ENCODE results near the gene CLDN20. TPM values are rescaled to one million over a fixed set of nuclear protein-coding genes. Genes with fewer than 3 reads are reported as not detected.

CLDN20 gene
- total and polyA plus RNA-seq, 2 of the 8 experiments (the other 6 are each of a cell fraction or from before 2014, with no cell fraction given) = not detected

DNA sequence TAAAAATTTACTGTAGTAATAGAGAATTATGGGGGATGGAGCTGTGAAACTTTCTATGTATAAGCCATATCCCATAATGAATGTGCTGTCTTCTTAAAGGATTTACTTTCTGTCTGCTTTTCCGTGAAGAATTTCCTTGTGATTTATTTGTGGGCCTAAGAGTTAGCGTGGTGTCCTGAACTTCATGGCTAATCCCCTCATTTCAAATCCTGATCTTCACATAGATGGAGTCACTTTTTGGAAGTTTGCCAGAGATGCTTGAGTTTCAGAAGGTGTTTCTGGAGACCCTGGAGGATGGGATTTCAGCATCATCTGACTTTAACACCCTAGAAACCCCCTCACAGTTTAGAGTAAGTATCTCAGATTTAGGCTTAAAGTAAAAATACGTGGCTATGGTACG, 19.4 kb upstream of the CLDN20 start (continued):
- TF ChIP-seq, protein P1, sequence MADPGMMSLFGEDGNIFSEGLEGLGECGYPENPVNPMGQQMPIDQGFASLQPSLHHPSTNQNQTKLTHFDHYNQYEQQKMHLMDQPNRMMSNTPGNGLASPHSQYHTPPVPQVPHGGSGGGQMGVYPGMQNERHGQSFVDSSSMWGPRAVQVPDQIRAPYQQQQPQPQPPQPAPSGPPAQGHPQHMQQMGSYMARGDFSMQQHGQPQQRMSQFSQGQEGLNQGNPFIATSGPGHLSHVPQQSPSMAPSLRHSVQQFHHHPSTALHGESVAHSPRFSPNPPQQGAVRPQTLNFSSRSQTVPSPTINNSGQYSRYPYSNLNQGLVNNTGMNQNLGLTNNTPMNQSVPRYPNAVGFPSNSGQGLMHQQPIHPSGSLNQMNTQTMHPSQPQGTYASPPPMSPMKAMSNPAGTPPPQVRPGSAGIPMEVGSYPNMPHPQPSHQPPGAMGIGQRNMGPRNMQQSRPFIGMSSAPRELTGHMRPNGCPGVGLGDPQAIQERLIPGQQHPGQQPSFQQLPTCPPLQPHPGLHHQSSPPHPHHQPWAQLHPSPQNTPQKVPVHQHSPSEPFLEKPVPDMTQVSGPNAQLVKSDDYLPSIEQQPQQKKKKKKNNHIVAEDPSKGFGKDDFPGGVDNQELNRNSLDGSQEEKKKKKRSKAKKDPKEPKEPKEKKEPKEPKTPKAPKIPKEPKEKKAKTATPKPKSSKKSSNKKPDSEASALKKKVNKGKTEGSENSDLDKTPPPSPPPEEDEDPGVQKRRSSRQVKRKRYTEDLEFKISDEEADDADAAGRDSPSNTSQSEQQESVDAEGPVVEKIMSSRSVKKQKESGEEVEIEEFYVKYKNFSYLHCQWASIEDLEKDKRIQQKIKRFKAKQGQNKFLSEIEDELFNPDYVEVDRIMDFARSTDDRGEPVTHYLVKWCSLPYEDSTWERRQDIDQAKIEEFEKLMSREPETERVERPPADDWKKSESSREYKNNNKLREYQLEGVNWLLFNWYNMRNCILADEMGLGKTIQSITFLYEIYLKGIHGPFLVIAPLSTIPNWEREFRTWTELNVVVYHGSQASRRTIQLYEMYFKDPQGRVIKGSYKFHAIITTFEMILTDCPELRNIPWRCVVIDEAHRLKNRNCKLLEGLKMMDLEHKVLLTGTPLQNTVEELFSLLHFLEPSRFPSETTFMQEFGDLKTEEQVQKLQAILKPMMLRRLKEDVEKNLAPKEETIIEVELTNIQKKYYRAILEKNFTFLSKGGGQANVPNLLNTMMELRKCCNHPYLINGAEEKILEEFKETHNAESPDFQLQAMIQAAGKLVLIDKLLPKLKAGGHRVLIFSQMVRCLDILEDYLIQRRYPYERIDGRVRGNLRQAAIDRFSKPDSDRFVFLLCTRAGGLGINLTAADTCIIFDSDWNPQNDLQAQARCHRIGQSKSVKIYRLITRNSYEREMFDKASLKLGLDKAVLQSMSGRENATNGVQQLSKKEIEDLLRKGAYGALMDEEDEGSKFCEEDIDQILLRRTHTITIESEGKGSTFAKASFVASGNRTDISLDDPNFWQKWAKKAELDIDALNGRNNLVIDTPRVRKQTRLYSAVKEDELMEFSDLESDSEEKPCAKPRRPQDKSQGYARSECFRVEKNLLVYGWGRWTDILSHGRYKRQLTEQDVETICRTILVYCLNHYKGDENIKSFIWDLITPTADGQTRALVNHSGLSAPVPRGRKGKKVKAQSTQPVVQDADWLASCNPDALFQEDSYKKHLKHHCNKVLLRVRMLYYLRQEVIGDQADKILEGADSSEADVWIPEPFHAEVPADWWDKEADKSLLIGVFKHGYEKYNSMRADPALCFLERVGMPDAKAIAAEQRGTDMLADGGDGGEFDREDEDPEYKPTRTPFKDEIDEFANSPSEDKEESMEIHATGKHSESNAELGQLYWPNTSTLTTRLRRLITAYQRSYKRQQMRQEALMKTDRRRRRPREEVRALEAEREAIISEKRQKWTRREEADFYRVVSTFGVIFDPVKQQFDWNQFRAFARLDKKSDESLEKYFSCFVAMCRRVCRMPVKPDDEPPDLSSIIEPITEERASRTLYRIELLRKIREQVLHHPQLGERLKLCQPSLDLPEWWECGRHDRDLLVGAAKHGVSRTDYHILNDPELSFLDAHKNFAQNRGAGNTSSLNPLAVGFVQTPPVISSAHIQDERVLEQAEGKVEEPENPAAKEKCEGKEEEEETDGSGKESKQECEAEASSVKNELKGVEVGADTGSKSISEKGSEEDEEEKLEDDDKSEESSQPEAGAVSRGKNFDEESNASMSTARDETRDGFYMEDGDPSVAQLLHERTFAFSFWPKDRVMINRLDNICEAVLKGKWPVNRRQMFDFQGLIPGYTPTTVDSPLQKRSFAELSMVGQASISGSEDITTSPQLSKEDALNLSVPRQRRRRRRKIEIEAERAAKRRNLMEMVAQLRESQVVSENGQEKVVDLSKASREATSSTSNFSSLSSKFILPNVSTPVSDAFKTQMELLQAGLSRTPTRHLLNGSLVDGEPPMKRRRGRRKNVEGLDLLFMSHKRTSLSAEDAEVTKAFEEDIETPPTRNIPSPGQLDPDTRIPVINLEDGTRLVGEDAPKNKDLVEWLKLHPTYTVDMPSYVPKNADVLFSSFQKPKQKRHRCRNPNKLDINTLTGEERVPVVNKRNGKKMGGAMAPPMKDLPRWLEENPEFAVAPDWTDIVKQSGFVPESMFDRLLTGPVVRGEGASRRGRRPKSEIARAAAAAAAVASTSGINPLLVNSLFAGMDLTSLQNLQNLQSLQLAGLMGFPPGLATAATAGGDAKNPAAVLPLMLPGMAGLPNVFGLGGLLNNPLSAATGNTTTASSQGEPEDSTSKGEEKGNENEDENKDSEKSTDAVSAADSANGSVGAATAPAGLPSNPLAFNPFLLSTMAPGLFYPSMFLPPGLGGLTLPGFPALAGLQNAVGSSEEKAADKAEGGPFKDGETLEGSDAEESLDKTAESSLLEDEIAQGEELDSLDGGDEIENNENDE (IDR thresholded peaks at IDR 0.05; ENCODE audit: insufficient replicate concordance, low read length) = no peak
- TF ChIP-seq BRCA1 (IDR thresholded peaks at IDR 0.05; ENCODE audit: low read depth, low read length) (no peak), NRF1 (IDR thresholded peaks at IDR 0.05; ENCODE audit: low read depth, low read length) (no peak)
- TF ChIP-seq, protein P2, sequence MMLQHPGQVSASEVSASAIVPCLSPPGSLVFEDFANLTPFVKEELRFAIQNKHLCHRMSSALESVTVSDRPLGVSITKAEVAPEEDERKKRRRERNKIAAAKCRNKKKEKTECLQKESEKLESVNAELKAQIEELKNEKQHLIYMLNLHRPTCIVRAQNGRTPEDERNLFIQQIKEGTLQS (IDR thresholded peaks at IDR 0.05; ENCODE audit: insufficient read depth, low read depth, low read length) = no peak

All from H1 (cell line).